Breast epithelium (tissue), 4 donors: Measurements from ENCODE around the gene USP10. TPM values are rescaled to one million over a fixed set of nuclear protein-coding genes. Genes with fewer than 3 reads are reported as not detected.
"Not testable (repeated sequence)": the region's sequence is repeated elsewhere in the genome, so short reads cannot be mapped to it uniquely, and the experiment has no call there.

Experiments used
- DNase-seq, 2 donors: peaks; one replicate each; pipeline ENCODE4 v3.0.0-alpha.2; 2019; ENCODE audit warnings: low spot score in 2 of 2
- H3K27ac ChIP-seq, 2 donors: fragments of 200-600 bp; sonication (generic) in 1 of 2; one replicate each; pipeline ENCODE4 v1.5.1; 2016 to 2019; ENCODE audit warnings: mild to moderate bottlenecking in 1 of 2
- H3K27me3 ChIP-seq, 2 donors: fragments of 200-600 bp; sonication (generic) in 1 of 2; one replicate each; pipeline versions ENCODE4 v1.5.1 to v1.6.0; 2017 to 2019; ENCODE audit warnings: control low read depth in 1 of 2, mild to moderate bottlenecking in 1 of 2
- H3K36me3 ChIP-seq: fragments of 200-600 bp; one replicate; pipeline ENCODE4 v1.5.1; 2019
- H3K4me1 ChIP-seq, 2 donors: fragments of 200-600 bp; sonication (generic); one replicate each; pipeline ENCODE4 v1.5.1; 2016 to 2019; ENCODE audit warnings: control low read depth in 1 of 2
- H3K4me3 ChIP-seq, 3 donors: fragments of 200-600 bp; sonication (generic); 1 replicate in 2 of 3; 2 replicates in 1 of 3; pipeline ENCODE4 v1.5.1; 2016 to 2019; ENCODE audit warnings: mild to moderate bottlenecking in 3 of 3, moderate library complexity in 2 of 3
- H3K9me3 ChIP-seq, 2 donors: fragments of 200-600 bp; sonication (generic) in 1 of 2; one replicate each; pipeline ENCODE4 v1.5.1; 2016 to 2019; ENCODE audit warnings: control low read depth in 1 of 2
- POLR2A ChIP-seq: fragments of 450-650 bp; IDR thresholded peaks from one replicate; pipeline ENCODE4 v1.6.1; 2016; ENCODE audit warnings: antibody characterized with exemption, mild to moderate bottlenecking, moderate library complexity
- POLR2AphosphoS5 ChIP-seq, 3 donors: sonication (generic); formaldehyde crosslinking; IDR thresholded peaks; one replicate each; pipeline ENCODE4 v1.6.1; 2017; ENCODE audit warnings: antibody characterized with exemption in 3 of 3
- intact Hi-C: fragments of 100-400 bp; cut with DNase I; formaldehyde crosslinking; loops from one replicate; pipeline ENCODE4 v1.15.1; 2023; ENCODE audit warnings: low total_unique reads
- total RNA-seq, 3 donors: library from RNA; depleted of rRNA; stranded (reverse); fragments of >200 nt; gene quantifications; one replicate each; pipeline ENCODE4 v1.1.0, GENCODE V29; 2016
- TF ChIP-seq, protein P1 (sequence below), 3 donors: fragments of 450-650 bp; IDR thresholded peaks; one replicate each; pipeline ENCODE4 v1.5.1; 2016 to 2017; ENCODE audit warnings: antibody characterized with exemption in 3 of 3, mild to moderate bottlenecking in 3 of 3, moderate library complexity in 3 of 3

The USP10 gene
- total RNA-seq, 3 donors from 2014 or later: 30.4 to 70.8 (median 51.5) TPM

DNA sequence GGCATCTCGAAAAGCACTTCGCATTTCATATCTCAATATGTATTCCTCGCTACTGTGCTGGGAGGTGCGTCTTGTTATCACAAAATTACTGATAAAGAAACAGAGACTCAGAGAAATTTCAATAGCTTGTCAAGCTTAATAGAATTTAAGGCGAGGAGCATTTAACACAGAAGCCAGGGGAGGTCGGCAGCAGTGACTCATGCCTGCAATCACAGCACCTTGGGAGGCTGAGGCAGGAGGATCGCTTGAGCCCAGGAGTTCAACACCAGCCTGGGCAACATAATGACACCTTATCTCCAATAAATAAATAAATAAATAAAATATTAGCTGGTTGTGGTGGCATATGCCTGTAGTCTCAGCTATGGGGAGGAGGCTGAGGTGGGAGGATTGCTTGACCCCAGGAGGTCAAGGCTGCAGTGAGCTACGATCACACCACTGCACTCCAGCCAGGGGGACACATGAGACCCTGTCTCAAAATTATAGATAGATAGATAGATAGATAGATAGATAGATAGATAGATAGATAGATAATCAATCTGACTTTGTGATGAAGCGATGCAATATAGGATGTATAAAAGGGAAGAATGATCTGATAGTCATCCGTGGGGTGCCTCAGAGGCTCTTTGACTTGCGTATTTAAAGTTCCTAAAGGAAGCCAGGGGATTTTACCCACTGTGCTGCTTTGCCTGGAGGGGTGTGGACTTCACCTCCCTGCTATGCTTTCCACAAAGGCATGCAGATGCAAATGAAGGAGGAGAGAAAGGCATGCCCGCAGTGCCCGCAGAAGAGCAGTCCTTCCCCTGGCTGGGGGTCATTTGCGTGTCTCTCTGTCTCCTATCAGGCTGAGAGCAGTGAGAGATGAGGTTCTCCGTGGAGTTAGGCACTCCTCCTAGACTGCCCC lies 15.9 kb upstream of the USP10 start:
- TF ChIP-seq, protein P1, sequence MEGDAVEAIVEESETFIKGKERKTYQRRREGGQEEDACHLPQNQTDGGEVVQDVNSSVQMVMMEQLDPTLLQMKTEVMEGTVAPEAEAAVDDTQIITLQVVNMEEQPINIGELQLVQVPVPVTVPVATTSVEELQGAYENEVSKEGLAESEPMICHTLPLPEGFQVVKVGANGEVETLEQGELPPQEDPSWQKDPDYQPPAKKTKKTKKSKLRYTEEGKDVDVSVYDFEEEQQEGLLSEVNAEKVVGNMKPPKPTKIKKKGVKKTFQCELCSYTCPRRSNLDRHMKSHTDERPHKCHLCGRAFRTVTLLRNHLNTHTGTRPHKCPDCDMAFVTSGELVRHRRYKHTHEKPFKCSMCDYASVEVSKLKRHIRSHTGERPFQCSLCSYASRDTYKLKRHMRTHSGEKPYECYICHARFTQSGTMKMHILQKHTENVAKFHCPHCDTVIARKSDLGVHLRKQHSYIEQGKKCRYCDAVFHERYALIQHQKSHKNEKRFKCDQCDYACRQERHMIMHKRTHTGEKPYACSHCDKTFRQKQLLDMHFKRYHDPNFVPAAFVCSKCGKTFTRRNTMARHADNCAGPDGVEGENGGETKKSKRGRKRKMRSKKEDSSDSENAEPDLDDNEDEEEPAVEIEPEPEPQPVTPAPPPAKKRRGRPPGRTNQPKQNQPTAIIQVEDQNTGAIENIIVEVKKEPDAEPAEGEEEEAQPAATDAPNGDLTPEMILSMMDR (IDR thresholded peaks at IDR 0.05): no peak
- TF ChIP-seq POLR2A: no peak
- no peak for TF ChIP-seq POLR2AphosphoS5 (IDR thresholded peaks at IDR 0.05)
- DNase-seq: peak in 1 of 2 donors; percentile 6
- H3K9me3 ChIP-seq: no peaks in the 10 kb centered on the region
- no peak overlapping the region for H3K27ac ChIP-seq
- no peak overlapping the region for H3K4me3 ChIP-seq
- no peaks in the 10 kb centered on the region for H3K4me1 ChIP-seq
- no peaks in the 10 kb centered on the region for H3K36me3 ChIP-seq
- intact Hi-C loops: no loop called here
- no peaks in the 10 kb centered on the region for H3K27me3 ChIP-seq

GRCh38 chr16:84684592-84684965 lies 15.2 kb upstream of the USP10 start:
- H3K36me3 ChIP-seq: no peaks in the 10 kb centered on the region
- no peak for DNase-seq
- no peaks in the 10 kb centered on the region for H3K4me1 ChIP-seq
- no peak overlapping the region for H3K4me3 ChIP-seq
- TF ChIP-seq POLR2A: no peak
- TF ChIP-seq POLR2AphosphoS5 (IDR thresholded peaks at IDR 0.05): no peak
- TF ChIP-seq, protein P1 (IDR thresholded peaks at IDR 0.05): no peak
- H3K27ac ChIP-seq: no peak overlapping the region
- H3K27me3 ChIP-seq: no peaks in the 10 kb centered on the region
- intact Hi-C loops: no loop called here
- H3K9me3 ChIP-seq: no peaks in the 10 kb centered on the region

DNA sequence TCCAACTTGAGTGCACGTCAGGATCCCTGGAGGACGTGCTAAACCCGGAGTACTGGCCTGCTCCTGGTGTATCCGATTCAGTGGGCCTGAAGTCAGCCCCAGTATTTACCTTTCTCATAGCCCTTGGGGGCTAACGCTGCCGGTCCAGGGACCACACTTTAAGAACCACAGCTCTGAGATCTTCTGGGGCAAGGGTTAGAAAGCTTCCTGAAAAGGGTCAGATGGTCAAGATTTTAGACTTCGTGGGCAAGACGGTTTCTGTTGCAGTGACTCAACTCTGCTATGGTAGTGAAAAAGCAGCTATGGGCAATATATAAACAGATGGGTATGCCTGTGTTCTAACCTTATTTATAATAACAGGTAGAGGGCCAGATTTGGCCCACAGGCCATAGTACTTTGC lies 14.6 kb upstream of the USP10 start:
- Histone ChIP-seq H3K27me3 (no peaks in the 10 kb centered on the region), H3K36me3 (no peaks in the 10 kb centered on the region), H3K27ac (no peak overlapping the region), H3K4me1 (no peaks in the 10 kb centered on the region), H3K4me3 (no peak overlapping the region), H3K9me3 (no peaks in the 10 kb centered on the region)
- intact Hi-C loops: no loop called here
- TF ChIP-seq, protein P1 (IDR thresholded peaks at IDR 0.05): no peak
- TF ChIP-seq POLR2A (no peak), POLR2AphosphoS5 (IDR thresholded peaks at IDR 0.05) (no peak)
- no peak for DNase-seq

DNA sequence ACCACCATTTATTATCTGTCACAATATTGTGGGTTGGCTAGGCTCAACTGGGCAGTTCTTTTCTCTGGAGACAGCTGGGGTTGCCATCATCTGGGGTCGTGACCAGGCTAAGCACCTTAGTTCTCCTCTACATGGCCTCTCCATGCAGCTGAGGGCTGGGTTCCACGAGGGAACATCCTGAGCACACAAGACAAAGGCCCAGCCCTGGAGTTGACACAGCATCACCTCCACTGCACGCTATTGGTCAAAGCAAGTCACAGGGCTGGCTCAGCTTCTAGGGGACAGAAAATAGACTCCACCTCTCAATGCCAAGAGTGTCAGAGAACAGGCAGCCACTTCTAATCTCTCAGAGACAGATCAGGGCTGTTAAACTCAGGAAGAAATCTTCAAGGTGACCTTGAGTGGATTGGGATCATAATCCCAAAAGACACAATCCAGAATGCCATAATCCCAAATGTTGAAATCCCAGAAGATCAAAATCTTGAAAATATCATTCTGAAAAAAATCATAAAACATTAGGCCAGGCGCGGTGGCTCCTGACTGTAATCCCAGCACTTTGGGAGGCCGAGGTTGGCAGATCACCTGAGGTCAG lies 13.0 kb upstream of the USP10 start:
- intact Hi-C loops: no loop called here
- Histone ChIP-seq H3K36me3 (no peaks in the 10 kb centered on the region), H3K4me1 (no peaks in the 10 kb centered on the region), H3K9me3 (no peaks in the 10 kb centered on the region), H3K4me3 (no peak overlapping the region), H3K27ac (no peak overlapping the region), H3K27me3 (no peaks in the 10 kb centered on the region)
- TF ChIP-seq POLR2A (no peak), POLR2AphosphoS5 (IDR thresholded peaks at IDR 0.05) (no peak)
- TF ChIP-seq, protein P1 (IDR thresholded peaks at IDR 0.05): no peak
- DNase-seq: peak in 1 of 2 donors; percentile 27

- Histone ChIP-seq H3K4me1 (no peaks in the 10 kb centered on the region), H3K36me3 (no peaks in the 10 kb centered on the region), H3K27me3 (no peaks in the 10 kb centered on the region), H3K27ac (no peak overlapping the region), H3K4me3 (no peak overlapping the region), H3K9me3 (no peaks in the 10 kb centered on the region)
- DNase-seq: no peak
- TF ChIP-seq, protein P1 (IDR thresholded peaks at IDR 0.05): no peak
- TF ChIP-seq POLR2AphosphoS5 (IDR thresholded peaks at IDR 0.05): no peak
- TF ChIP-seq POLR2A: no peak
- intact Hi-C loops: no loop called here
Observed at GRCh38 chr16:84687715-84688114, 12.1 kb upstream of the USP10 start.

DNA sequence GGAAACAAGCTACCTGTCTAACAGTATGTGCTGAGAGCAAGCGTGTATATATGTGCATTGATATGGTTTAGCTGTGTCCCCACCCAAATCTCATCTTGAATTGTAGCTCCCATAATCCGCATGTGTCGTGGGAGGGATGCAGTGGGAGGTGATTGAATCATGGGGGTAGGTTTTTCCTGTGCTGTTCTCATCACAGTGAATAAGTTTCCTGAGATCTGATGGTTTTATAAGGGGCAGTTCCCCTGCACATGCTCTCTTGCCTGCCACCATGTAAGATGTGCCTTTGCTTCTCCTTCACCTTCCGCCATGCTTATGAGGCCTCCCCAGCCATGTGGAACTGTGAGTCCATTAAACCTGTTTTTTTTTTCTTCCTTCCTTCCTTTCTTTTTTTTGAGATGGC lies 11.6 kb upstream of the USP10 start:
- H3K27ac ChIP-seq, H3K4me1 ChIP-seq, intact Hi-C loops, H3K4me3 ChIP-seq, H3K36me3 ChIP-seq, DNase-seq, H3K9me3 ChIP-seq, H3K27me3 ChIP-seq: not testable (repeated sequence)
